HG03469 (cell line): ENCODE measurements around the gene ZFP92.

Source experiments
- ATAC-seq: cut with Tn5 transposase; IDR thresholded peaks from one replicate; pipeline ENCODE4 v1.9.1; 2021; ENCODE audit warnings: mild to moderate bottlenecking, moderate library complexity, moderate number of reproducible peaks; ENCODE audit not compliant: unreplicated experiment

Gene ZFP92

GRCh38 chrX:153450949-153451277 is 39.6 kb downstream of the ZFP92 start:
- ATAC-seq, result no peak

GRCh38 chrX:153454901-153455550 is 43.8 kb downstream of the ZFP92 start:
- ATAC-seq, result no peak

GRCh38 chrX:153455571-153455970 is 44.3 kb downstream of the ZFP92 start:
- no peak for ATAC-seq

DNA sequence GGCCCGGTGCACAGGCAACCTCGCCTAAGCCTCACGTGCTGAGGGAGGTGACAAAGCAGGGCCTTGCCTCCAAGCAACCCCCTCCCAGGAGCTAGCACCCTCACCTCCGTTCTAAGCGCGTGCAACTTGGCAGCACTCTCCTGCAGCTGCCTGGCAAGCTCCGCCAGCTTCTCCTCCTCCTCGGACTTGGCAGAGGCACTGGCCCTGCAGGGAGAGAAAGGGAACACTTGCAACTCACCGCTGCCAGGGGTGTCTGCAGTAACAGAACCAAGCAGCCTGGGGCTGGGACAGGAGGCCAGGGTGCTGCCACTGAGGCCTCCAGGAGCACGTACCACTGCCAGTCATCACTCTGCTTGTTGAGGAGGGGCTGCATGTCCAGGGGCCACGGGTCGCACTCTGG is 44.9 kb downstream of the ZFP92 start:
- ATAC-seq, result no peak

DNA sequence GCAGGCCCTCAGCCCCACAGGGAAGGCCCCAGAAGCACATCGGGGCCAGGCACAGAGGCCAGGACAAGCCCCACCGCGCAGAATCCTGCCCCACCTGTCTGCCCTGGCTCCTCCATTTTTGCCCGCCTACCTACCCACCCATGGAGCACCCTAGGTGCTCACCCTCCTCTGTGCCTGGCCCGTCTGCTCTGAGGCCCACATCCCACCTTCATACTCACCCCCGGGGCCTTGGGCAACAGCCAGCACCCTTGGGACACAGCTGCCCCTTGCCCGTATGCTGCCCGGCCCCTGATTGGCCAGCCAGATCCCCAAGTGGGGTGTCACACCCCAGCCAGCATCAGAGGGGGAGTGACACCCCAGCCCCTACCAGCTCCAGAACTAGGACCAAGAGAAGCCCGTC is 45.4 kb downstream of the ZFP92 start:
- ATAC-seq, result no peak

DNA sequence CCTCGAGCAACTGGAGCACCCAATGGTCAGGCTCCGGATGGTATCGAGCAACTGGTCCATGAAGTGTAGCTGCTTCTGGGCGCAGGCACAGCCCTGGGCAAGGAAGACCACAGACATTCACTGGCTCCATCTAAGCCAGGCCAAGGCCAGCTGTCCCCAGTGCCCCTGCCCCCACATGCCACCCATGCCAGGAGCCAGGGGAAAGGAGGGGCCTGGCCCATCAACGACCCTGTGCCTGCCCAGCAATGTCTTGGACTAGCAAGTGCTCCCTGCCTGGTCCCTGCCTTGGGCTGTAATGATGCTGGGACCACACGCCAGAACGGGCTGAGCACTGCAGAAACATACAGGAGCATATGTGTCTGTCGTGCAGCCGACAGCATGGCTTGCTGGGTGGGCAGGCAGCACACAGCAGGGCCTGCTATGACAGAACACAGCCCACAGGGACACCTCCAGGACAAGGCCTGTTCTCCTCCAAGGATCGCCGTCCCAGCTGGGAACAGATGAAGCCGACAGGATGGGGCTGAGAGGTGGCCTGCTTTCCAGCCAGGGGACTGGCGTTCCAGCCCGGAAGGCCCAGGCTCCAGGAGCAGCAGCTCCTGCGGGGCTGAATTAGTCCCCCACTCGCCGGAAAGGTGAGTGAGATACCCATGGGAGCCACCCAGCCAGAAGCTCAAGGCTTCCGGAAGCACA is 46.0 kb downstream of the ZFP92 start:
- ATAC-seq, result no peak

- ATAC-seq, result no peak
These were observed 46.7 kb downstream of the ZFP92 start for GRCh38 chrX:153457827-153458466.

DNA sequence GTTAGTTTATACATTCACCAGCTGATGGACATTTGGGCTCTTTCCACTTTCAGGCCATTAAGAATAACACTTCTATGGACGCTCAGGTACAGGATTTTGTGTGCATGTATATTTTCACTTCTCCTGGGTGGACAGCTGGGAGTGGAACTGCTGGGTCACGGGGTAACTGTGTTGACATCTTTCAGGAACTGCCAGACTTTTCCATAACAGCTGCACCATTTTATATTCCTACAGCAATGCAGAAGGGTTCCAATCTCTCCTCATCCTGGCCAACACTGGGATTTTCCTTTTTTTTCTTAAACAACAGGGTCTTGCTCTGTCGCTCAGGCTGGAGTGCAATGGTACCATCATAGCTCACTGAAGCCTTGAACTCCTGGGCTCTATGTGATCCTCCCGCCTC is 47.2 kb downstream of the ZFP92 start:
- ATAC-seq, result no peak

DNA sequence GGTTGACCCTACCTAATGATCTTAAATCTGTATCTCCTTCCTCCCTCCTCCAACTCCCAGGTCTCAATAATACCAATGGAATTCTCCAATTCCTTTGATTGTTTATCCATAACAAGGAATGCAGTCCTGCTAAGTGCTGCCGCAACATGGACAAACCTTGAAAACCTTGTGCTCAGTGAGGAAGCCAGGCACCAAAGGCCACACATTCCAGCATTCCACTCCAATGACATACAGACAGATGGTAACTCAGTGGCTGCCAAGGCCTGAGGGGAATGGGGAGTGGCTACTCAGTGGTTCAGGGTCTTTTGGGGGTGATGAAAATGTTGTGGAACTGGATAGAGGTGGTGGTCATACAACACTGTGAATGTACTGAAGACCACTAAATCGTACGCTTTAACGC is 48.7 kb downstream of the ZFP92 start:
- no peak for ATAC-seq

DNA sequence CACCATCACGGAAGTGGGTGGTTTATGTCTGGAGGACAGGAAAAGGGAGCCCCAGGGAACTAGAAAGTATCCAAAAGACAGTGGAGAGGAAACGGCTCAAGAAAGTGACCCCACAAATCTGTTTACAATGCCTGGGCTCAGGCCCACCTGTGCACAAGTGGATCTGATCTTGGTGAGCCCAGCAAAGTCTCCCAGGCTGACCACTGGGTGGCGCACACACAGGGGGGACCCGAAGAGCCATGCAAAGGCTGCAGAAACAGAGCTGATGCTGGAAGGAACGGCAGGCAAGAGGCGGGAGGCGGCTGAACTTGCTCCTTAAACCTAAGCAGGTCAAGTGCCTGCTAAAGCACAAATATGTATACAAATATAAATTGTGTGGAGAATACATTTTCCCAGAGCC is 49.6 kb downstream of the ZFP92 start:
- no peak for ATAC-seq
